Activated naive CD8-positive, alpha-beta T cell treated with anti-CD3 and anti-CD28 coated beads, Interleukin-2, amount 50 U/mL, for 24 hours (primary cell): ENCODE measurements around the gene RNF135.
"Not testable (repeated sequence)": the region's sequence is repeated elsewhere in the genome, so short reads cannot be mapped to it uniquely, and the experiment has no call there.

Experiments
- ATAC-seq: fragments of 150-1000 bp; cut with Tn5 transposase; one replicate; pipeline ENCODE4 v1.10.0; 2021
- DNase-seq: peaks from one replicate; pipeline ENCODE4 v3.0.0; 2021
- H3K27ac Mint-ChIP-seq: one replicate; pipeline ENCODE4 v1.8.0; 2021; ENCODE audit warnings: mild to moderate bottlenecking, mixed read lengths
- H3K27me3 Mint-ChIP-seq: one replicate; pipeline ENCODE4 v1.8.0; 2021; ENCODE audit warnings: mixed read lengths
- H3K36me3 Mint-ChIP-seq: one replicate; pipeline ENCODE4 v1.8.0; 2021; ENCODE audit warnings: low read depth, mixed read lengths
- H3K4me1 Mint-ChIP-seq: one replicate; pipeline ENCODE4 v1.8.0; 2021; ENCODE audit warnings: mixed read lengths
- H3K4me3 Mint-ChIP-seq: one replicate; pipeline ENCODE4 v1.8.0; 2021; ENCODE audit warnings: mild to moderate bottlenecking, moderate library complexity, mixed read lengths
- H3K9me3 Mint-ChIP-seq: one replicate; pipeline ENCODE4 v1.8.0; 2021; ENCODE audit warnings: mixed read lengths

The RNF135 gene

GRCh38 chr17:30942308-30943079 lies 28.3 kb upstream of the RNF135 start:
- no peak for ATAC-seq
- Mint-ChIP-seq H3K27me3 (no peaks in the 10 kb centered on the region), H3K4me1 (peaks cover 6% of the 10 kb centered on the region), H3K4me3 (no peak overlapping the region), H3K36me3 (no peaks in the 10 kb centered on the region), H3K27ac (no peak overlapping the region), H3K9me3 (no peaks in the 10 kb centered on the region)
- no peak for DNase-seq

GRCh38 chr17:30947796-30948195 lies 23.0 kb upstream of the RNF135 start:
- no peaks in the 10 kb centered on the region for H3K9me3 Mint-ChIP-seq
- no peaks in the 10 kb centered on the region for H3K27me3 Mint-ChIP-seq
- H3K27ac Mint-ChIP-seq: no peak overlapping the region
- H3K4me1 Mint-ChIP-seq: peaks cover 1% of the 10 kb centered on the region
- no peak overlapping the region for H3K4me3 Mint-ChIP-seq
- no peaks in the 10 kb centered on the region for H3K36me3 Mint-ChIP-seq
- DNase-seq (no peak), ATAC-seq (no peak)

- ATAC-seq (no peak), DNase-seq (no peak)
- H3K27ac Mint-ChIP-seq: no peak overlapping the region
- H3K27me3 Mint-ChIP-seq: no peaks in the 10 kb centered on the region
- no peaks in the 10 kb centered on the region for H3K9me3 Mint-ChIP-seq
- no peaks in the 10 kb centered on the region for H3K36me3 Mint-ChIP-seq
- H3K4me3 Mint-ChIP-seq: no peak overlapping the region
- H3K4me1 Mint-ChIP-seq: peaks cover 3% of the 10 kb centered on the region
Measured at GRCh38 chr17:30950189-30950588, 20.6 kb upstream of the RNF135 start.

- DNase-seq (no peak), ATAC-seq (no peak)
- H3K4me3 Mint-ChIP-seq: no peak overlapping the region
- H3K4me1 Mint-ChIP-seq: peaks cover 3% of the 10 kb centered on the region
- H3K36me3 Mint-ChIP-seq: no peaks in the 10 kb centered on the region
- H3K27ac Mint-ChIP-seq: no peak overlapping the region
- H3K9me3 Mint-ChIP-seq: no peaks in the 10 kb centered on the region
- H3K27me3 Mint-ChIP-seq: no peaks in the 10 kb centered on the region
Measured at GRCh38 chr17:30950669-30951399, 20.0 kb upstream of the RNF135 start.

DNA sequence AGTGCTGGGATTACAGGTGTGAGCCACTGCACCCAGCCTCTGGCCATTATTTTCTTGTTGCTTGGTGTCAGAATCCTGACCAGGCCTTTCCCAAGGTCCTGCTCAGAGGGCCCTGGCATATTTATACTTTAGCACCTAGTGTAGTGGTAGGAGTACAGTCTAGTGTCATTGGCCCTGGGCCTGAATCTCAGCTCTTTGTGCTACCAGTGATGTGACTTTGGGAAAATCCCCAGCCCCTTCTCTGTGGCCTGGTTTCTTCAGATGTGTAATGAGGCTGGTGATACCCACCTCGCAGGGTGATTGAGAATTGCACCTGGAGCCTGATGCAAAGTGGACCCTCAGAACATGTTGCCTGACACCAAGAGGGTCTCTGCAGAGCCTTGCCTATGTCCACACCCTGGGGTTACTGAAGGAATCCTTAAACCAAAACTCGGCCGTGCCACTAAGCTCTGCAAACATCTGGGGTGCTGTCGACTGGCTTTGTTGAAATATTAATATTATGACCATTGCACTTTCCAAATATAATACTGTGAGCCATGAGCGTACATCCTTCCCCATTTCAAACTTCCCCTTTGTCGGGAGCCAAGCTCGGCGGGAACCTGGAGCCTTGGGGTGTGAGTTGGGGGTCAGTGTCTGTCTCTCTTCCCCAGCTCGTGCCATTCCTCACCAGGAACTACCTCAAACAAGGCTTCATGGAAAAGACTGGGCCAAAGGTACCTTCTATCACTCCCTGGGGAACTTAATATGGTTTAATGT lies 18.0 kb upstream of the RNF135 start:
- Mint-ChIP-seq H3K4me3 (no peak overlapping the region), H3K9me3 (no peaks in the 10 kb centered on the region), H3K36me3 (no peaks in the 10 kb centered on the region), H3K27me3 (peaks cover 3% of the 10 kb centered on the region), H3K27ac (no peak overlapping the region), H3K4me1 (peaks cover 3% of the 10 kb centered on the region)
- DNase-seq (no peak), ATAC-seq (peak; percentile 33)

DNA sequence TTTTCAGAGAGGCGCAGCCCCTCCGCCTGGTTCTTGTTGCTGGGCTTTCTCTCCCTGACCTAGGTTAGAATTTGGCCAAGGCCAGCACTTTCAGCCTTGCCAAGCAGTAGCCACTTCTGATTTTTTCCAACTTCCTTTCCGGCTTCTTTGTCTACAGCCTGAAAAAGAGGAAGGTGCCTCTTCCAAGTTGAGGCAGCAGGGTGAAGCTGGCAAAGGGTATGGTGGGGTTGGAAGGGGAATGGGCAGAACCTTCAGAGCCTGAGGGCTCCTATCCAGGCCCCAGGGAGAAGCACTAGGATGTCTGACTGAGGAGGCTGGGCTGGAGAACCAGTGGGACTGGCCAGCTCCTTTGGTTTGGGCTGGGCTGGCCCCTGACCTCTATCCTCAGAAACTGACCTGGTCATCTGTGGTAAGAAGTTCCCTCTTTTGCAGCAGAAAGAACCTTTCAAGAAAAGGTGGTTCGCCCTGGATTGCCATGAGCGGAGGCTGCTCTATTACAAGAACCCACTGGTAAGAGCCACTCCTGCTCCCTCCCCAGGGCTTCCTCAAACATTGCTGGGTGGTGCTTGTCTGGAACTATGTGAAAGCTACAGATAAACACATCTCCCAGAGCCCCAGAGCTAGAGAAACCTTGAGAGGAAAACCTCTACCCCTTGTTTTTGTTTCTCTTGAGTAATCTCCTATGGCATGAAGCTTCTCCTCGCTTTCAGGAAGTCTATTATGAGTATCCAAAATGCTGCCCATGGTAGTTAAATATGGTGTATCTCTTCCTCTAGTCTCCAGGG lies 16.6 kb upstream of the RNF135 start:
- Mint-ChIP-seq H3K27me3 (peaks cover 15% of the 10 kb centered on the region), H3K36me3 (no peaks in the 10 kb centered on the region), H3K4me1 (peaks cover 10% of the 10 kb centered on the region), H3K27ac (no peak overlapping the region), H3K9me3 (no peaks in the 10 kb centered on the region), H3K4me3 (no peak overlapping the region)
- no peak for DNase-seq
- no peak for ATAC-seq

DNA sequence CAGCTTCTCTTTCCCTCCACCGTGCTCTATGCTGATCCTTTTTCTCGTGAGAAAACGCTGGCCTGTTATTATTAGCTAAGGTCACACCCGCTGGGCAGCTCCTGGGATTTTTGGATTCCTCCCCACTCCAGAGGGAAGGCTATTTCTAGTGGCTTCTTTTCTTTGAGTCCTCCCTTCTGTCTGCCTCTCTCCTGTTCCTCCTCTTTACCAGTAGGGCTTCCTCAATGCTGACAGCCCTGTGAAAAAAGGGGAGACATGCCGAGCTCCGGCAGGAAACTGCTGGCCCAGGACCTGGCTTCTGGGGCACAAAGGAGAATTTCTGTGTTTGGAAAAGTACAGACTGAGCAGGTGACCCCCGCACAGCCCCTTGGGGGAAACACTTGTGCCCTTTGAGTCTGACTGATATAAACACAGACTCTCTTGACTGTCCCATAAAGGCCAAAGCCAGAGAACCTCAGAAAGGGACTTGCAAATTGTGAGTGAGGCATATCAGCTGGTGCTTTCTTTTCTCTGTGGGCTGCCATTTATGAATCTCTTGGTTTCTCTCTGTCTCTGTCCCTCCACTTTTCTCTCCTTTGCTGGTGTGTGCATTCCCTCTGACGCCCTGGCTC lies 14.0 kb upstream of the RNF135 start:
- DNase-seq (no peak), ATAC-seq (no peak)
- Mint-ChIP-seq H3K9me3 (no peaks in the 10 kb centered on the region), H3K27me3 (peaks cover 17% of the 10 kb centered on the region), H3K4me1 (peaks cover 16% of the 10 kb centered on the region), H3K36me3 (no peaks in the 10 kb centered on the region), H3K27ac (no peak overlapping the region), H3K4me3 (no peak overlapping the region)

DNA sequence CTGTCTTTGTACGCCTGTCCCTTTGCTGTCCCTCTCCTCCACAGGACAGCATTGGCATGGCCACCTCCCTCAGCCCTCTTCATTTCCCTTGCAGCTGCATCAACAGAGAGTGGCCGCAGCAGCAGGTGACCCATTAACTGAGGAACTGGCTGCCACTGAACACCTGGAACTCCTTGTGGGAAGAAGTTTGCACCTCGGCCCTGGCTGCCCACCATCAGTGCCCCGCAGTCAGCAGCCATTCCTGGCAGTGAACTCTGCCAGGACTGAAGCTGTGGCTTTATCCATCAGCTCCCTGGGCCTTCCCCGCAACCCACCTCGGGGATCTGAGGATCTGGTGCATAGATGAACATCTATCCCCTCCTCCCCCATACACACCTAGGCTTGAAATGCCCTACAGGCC lies 13.1 kb upstream of the RNF135 start:
- no peak for ATAC-seq

DNA sequence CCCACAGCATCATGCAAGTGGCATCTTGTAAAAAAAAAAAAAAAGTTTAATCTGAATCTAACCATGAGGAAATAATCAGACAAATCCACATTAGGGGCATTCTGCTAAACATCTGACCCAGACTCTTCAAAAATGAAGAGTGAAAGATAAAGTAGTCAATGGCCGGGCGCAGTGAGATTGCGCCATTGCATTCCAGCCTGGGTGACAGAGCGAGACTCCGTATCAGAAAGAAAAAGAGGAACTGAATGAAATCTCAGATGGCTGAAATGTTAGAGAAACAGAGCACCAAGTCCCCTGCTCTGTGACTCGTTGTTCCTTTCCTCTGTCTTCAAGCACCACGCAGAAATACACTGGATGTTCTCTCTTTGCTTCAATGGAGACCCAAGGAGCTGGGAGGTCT lies 12.7 kb upstream of the RNF135 start:
- no peak overlapping the region for H3K4me3 Mint-ChIP-seq
- no peaks in the 10 kb centered on the region for H3K36me3 Mint-ChIP-seq
- ATAC-seq: peak; percentile 13
- H3K27me3 Mint-ChIP-seq: peaks cover 17% of the 10 kb centered on the region
- H3K9me3 Mint-ChIP-seq: no peaks in the 10 kb centered on the region
- H3K27ac Mint-ChIP-seq: peak overlapping the region; percentile 31
- DNase-seq: no peak
- H3K4me1 Mint-ChIP-seq: peaks cover 17% of the 10 kb centered on the region

More for the DNA sequence above, 13.1 kb upstream of the RNF135 start:
- no peak overlapping the region for H3K27ac Mint-ChIP-seq
- peaks cover 17% of the 10 kb centered on the region for H3K27me3 Mint-ChIP-seq
- H3K9me3 Mint-ChIP-seq: no peaks in the 10 kb centered on the region
- DNase-seq: no peak
- no peaks in the 10 kb centered on the region for H3K36me3 Mint-ChIP-seq
- H3K4me3 Mint-ChIP-seq: no peak overlapping the region
- peaks cover 17% of the 10 kb centered on the region for H3K4me1 Mint-ChIP-seq

DNA sequence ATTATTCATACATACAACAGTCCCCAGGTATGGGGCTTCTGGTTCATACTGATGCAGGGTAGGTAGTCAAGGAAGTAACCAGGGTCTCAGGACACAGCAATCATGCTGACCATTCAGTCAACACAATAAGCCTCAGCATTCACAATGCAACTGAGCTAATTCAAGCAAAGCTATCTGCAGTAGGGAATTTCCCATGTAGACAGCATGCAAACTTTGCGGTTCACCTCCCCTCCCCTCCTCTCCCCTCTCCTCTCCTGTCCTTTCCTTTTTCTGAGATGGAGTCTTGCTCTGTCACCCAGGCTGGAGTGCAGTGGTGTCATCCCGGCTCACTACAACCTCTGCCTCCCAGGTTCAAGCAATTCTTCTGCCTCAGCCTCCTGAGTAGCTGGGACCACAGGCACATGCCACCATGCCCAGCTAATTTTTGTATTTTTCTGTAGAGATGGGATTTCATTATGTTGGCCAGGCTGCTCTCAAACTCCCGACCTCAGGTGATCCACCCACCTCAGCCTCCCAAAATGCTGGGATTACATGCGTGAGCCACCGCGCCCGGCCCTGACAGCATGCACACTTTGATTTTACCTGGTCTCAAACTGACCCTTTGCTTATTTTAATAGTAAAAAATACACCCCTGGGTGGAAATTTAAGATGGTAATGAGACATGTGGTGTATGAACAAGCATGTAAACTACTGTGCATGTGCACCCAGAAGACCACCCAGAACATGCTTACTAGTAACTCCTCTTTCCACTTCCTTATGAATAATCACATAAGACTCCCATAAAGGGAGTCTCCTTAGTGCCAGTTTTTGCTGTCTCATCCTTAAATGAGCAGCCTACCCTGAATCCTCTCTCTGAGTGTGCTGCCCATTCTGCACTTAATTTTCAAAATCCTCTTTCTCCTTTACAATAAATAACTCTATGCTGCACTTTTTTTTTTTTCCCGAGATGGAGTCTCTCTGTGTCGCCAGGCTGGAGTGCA lies 9.3 kb upstream of the RNF135 start:
- no peaks in the 10 kb centered on the region for H3K9me3 Mint-ChIP-seq
- peaks cover 17% of the 10 kb centered on the region for H3K27me3 Mint-ChIP-seq
- peaks cover 18% of the 10 kb centered on the region for H3K4me1 Mint-ChIP-seq
- no peaks in the 10 kb centered on the region for H3K36me3 Mint-ChIP-seq
- H3K27ac Mint-ChIP-seq: no peak overlapping the region
- ATAC-seq (no peak), DNase-seq (no peak)
- no peak overlapping the region for H3K4me3 Mint-ChIP-seq

- H3K4me1 Mint-ChIP-seq: peaks cover 27% of the 10 kb centered on the region
Measured at GRCh38 chr17:30964312-30964711, 6.5 kb upstream of the RNF135 start.

GRCh38 chr17:30964876-30965275 lies 6.0 kb upstream of the RNF135 start:
- peaks cover 30% of the 10 kb centered on the region for H3K4me1 Mint-ChIP-seq
- no peaks in the 10 kb centered on the region for H3K9me3 Mint-ChIP-seq
- H3K4me3 Mint-ChIP-seq: no peak overlapping the region
- no peaks in the 10 kb centered on the region for H3K36me3 Mint-ChIP-seq
- ATAC-seq (no peak), DNase-seq (no peak)
- no peak overlapping the region for H3K27ac Mint-ChIP-seq
- H3K27me3 Mint-ChIP-seq: peaks cover 9% of the 10 kb centered on the region

More at GRCh38 chr17:30964312-30964711, 6.5 kb upstream of the RNF135 start:
- not testable (repeated sequence) for H3K36me3 Mint-ChIP-seq, H3K27me3 Mint-ChIP-seq, ATAC-seq, H3K27ac Mint-ChIP-seq, DNase-seq, H3K9me3 Mint-ChIP-seq, H3K4me3 Mint-ChIP-seq

GRCh38 chr17:30965686-30966085 lies 5.2 kb upstream of the RNF135 start:
- peaks cover 15% of the 10 kb centered on the region for H3K27me3 Mint-ChIP-seq
- H3K4me1 Mint-ChIP-seq: peaks cover 38% of the 10 kb centered on the region
- no peaks in the 10 kb centered on the region for H3K36me3 Mint-ChIP-seq
- H3K4me3 Mint-ChIP-seq: no peak overlapping the region
- H3K27ac Mint-ChIP-seq: no peak overlapping the region
- DNase-seq (no peak), ATAC-seq (no peak)
- no peaks in the 10 kb centered on the region for H3K9me3 Mint-ChIP-seq
